GM21447 (cell line): ENCODE measurements around the gene SEPTIN10.

Source experiments
- ATAC-seq: cut with Tn5 transposase; IDR thresholded peaks from one replicate; pipeline ENCODE4 v1.9.1; 2021; ENCODE audit not compliant: unreplicated experiment

SEPTIN10 gene

DNA sequence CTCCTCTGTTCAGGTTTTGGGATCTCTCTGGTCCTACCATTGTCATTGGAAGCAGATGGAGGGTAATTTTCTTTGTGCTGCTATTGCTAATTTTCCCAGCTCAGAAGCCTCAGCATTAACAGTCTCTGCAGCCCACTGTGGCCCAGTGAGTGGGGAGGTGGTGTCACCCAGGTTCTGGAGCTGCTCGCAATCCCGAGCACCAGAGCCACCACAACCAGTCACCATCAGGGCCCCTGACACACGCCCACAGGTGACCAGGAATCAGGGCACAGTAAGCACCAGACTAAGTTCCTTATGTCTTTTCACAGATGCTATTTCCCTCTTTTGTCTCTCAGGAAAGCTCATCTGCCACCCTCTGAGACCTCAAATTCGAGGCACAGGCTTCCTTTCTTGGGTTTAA lies 87.9 kb downstream of the SEPTIN10 start:
- ATAC-seq, result no peak

DNA sequence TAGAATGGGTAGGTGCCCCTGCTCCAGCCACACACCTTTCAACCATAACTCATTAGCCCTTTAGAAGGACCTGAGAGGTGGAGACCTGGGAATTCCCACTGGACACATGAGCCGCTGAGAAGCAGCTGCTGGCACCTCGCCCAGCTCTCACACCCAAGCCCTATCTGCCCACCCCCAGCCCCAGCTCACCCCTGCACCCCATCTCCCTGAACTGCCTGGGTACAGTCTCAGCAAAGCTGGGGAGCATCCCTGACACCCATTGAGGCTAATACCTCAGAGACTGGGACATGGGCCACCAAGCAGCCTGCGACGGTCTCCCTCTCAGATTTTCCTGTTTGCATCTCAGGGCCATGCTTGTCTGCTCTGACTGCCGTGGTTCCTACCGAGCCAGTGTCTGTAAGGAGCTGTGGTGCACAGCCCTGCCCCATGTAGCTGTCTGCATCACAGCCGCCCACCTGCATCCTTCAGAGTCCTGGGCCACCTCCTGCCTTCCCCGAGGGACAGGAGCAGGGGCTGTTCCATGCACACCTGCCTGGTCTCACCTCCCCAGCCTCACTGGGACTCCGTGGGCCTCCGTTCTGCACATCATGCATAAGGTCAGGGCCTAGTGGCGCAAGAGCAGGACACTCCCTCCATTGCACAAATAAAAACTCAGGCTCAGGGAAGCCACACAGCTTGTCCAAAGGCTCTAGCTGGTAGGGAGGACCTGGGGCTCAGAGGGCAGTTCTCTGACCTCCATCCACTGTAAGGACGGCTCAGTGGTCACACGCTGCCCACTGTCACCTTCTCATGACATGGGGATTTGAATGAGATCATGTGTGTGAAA lies 90.0 kb downstream of the SEPTIN10 start:
- no peak for ATAC-seq

DNA sequence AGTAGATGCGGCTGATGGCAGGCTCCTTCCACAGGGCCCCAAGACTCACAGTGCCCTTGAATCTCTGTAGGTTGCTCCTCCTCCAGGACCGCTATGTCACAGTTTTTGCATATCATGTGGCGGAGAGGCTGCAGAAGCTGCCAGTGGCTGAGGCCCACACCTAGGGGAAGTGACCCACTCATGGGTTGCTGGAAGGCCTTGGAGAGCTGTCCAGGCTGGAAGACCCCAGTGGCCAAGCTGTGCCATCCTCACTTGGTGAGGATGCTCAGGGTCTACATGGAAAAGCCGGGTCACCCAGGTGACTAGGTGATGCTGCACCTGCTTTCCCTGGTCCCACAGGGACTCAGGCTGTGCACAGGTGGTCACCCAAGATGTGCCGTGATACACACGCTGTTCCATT lies 90.6 kb downstream of the SEPTIN10 start:
- ATAC-seq, result no peak

DNA sequence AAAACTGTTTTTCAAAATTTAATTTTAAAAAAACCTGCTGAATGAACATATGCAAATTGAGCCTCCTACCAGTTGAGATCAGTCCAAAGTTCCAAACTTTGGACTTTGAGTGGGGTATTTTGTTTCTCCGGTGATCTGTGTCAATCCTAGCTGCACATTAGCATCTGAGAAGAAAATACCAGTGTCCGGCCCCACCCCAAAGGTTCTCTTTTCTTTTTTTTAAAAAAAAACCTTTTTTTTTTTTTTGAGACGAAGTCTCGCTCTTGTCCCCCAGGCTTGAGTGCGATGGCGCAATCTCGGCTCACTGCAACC lies 91.7 kb downstream of the SEPTIN10 start:
- no peak for ATAC-seq

DNA sequence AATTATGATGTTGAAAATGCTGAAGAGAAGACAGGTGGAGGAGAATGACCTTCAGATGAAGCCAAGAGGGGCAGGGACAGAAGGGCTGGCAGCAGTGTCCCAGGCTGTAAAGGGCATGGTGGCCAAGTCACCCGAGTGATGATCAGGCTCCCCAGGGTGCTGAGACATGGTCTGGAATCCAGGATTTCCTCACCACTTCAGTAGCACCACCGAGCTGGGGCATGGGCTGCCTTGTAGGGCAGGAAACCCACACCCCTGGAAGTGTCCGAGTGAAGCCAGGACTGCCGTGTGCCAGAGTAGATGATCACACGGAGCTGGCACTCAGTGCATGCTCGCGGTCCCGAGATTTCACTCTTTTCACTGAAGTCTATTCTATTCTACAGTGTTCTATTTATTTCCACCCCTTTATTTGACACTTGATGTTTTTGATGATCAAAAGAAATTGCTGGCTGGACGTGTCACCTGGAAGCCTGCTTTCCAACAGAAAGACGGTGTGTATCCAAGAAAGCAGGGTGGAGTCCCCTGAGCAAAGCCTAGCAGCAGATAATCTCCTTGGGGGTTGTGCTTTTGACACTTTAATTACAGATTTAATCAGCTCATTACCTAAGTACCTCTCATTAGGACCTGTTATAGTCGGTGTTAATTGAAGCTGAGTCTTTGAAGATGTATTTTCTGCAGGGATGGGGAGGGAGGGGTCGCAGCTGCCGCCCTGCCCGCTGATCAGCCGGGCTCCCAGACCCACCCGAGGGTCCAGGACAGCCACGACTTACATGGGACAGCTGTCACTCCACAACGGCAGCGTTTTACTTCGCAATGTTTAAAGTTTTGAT lies 92.3 kb downstream of the SEPTIN10 start:
- ATAC-seq, result no peak

DNA sequence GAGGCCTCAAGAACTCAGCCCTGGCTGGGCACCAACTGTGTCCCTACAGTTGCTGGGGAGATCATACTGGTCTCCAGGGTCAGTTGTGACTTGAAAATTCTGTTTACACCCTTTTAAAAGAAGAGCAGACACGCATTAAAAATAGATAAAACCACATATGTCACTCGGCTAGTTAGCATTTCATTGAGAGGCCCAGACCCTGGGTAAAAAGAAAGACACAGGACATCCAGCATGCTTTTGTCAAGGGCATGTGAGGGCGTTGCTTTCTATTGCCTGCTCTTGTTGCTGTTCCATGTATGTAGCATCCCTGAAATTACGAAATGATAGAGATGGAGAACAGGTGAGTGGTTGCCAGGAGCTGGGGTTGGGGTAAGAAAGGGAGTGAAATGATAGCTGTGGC lies 94.3 kb downstream of the SEPTIN10 start:
- ATAC-seq, result no peak

DNA sequence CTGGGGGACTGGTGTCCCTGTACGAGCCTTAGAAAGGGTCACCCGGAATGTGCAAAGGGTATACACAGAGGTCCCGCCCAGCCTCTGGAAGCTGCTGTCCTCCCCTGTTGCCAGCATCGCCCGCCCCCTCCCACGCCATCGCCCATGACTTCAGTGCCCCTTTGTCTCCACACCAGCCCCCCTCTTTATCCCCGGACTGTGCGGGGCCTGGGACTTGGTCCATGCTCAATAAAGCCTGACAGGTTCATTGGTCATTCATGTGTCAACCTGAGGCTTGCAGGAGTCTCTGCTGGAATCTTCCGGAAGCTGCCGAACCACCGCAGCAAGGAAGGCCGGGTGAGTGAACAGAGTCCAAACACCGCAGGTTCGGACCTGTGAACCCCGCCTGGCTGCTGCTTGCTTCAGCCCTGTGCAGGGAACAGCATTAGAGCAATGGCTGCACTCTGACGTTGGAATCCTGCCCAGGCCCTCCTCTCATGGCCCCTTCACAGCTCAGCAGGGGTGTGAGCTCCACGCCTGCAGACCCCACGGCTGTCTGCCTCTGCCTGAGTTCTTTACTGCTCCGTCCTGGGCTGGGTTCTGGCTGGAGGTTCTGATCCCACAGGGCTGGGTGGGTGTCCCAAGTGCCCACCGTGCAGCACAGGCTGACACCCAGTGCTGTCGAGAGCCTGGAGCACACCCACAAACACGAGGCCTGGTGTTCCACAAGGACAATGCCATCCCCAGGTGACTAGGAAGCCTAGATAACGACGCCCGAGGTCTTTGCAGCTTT lies 96.5 kb downstream of the SEPTIN10 start:
- ATAC-seq, result no peak

DNA sequence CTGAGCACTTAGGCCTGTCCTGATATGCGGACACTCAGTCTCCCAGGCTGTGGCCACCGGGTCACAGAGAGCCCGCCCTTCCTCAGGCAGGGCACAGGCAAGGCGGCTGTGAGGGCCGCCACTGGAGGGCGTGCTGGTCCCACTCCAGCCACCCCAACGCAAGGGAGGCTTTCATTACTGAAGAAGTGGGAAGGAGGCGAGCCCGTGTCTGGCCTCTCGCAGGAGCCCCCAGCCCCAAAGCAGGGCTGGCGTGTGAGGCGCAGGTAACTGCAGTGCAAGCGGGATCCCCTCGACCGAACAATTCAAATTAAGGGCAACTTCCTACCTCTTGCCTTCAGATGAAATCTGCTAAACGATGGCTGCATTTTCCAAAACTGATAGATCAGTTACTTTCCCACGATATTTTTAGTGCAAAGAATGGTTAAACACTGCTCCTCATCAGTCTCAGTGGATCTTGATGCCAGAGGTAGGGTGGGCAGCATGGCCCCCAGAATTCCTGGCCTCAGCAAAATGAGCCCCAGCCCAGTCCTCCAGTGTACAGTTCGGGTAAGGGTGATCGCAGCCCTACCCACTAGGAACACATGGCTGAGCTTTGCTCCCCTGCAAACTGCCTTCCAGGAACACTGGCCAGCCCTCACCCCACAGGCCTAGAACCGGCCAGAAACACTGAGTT lies 97.2 kb downstream of the SEPTIN10 start:
- no peak for ATAC-seq

DNA sequence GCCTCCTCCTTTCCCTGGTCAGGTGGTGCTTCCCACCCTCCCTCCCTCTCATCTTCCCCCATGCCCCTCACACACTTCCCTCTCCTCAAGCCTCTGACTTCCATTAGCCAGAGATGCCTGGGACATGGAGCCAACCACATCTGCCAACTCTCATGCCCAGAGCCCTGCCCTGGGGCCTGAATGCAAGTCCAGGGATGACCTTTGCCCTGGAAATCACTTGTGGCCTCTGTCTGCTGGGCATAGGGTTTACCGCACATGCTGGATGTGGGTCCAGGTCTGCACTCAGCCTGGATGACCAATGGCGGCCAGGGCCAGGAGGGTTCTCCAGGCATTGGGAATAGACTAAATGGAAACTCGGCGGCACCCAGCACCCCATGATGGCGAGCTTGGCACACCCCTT lies 98.9 kb downstream of the SEPTIN10 start:
- ATAC-seq, result no peak

DNA sequence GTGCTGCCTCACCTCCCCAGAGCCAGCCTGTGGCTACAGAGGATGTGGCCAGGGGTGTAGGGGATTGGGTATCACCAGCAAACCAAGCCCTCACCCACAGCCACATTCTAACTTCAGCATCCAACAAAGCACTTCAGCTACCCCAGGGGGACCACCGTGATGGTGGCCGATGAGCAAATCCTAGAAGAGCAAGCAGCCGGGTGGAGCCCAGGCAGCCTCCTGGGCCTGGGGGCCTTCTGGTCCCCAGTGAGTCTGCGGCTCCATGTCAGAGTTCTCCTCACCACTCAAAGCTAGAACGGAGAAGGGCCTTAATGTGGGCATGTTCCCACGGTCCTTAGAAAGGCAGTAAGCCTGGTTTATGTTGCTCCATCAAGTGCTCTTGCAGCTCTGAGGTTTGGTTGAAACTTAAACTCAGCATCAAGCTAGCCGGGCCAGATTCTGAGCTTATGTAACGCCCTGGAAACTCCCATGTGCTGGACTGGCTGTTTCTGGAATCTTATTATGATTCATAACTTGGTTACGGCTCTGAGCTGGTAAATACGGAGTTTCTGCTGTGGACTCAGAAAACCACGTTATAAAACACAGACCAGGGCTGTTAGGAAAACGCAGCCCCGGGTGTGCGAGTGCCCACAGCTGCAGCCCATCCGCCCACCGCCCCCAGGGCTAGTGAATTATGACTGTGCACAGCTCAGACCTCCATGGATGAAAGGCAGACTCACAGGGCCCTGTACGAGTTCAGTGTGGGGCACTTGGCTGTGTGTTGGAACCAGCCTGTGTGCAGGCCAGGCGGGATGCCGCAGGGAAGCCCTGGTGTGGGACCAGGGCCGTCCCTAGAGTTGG lies 99.8 kb downstream of the SEPTIN10 start:
- peak; percentile 72 for ATAC-seq

DNA sequence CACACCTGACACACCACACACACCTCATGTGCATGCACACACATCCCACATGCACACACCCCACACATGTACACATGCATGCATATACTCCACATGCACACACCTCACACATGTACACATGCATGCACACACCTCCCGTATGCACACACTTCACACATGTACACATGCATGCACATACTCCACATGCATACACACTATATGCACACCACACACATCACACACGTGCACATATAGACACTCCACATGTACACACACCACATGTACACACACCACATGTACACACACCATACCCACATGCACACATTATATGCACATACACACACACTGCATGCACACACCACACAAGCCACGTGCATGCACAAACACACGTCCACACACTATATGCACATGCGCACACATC lies 100.5 kb downstream of the SEPTIN10 start:
- ATAC-seq, result no peak

DNA sequence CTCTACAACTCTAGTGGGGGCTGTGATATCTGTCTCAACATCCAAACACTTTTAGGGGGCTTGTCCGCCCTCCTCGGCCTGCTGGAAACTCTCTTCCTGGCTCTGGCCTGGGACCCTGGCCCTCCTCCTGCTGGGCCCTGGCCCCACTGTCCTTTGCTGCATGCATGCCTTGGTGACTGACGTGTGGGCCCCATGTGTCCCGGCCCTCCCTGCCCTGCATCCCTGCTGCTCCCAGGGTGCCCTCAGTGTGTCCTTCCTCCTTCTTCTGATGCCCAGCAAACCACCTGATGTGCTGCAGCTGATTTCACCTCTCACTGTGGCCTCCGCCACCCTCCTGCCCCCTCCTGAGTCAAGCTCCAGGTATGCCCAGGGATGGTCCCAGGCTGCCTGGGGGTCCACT lies 101.7 kb downstream of the SEPTIN10 start:
- no peak for ATAC-seq

DNA sequence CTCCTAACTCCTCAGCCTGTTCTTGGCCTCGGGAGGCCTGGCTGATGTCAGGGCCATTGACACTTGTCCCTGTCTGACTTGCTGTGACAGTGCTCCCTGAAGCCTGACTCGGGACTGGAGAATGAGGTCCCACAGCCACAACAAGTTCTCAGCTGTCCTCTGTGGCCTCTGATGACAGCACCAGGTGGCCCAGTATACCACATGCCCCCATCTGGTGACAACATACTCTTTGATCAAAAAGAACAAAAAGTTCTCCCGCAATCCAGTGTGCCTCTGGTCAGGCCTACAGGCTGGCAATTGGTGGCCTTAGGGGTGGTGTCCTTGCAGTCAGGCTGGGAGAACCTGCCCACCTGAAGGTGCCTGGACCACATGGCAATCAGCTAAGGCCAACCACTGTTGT lies 102.6 kb downstream of the SEPTIN10 start:
- ATAC-seq, result no peak

DNA sequence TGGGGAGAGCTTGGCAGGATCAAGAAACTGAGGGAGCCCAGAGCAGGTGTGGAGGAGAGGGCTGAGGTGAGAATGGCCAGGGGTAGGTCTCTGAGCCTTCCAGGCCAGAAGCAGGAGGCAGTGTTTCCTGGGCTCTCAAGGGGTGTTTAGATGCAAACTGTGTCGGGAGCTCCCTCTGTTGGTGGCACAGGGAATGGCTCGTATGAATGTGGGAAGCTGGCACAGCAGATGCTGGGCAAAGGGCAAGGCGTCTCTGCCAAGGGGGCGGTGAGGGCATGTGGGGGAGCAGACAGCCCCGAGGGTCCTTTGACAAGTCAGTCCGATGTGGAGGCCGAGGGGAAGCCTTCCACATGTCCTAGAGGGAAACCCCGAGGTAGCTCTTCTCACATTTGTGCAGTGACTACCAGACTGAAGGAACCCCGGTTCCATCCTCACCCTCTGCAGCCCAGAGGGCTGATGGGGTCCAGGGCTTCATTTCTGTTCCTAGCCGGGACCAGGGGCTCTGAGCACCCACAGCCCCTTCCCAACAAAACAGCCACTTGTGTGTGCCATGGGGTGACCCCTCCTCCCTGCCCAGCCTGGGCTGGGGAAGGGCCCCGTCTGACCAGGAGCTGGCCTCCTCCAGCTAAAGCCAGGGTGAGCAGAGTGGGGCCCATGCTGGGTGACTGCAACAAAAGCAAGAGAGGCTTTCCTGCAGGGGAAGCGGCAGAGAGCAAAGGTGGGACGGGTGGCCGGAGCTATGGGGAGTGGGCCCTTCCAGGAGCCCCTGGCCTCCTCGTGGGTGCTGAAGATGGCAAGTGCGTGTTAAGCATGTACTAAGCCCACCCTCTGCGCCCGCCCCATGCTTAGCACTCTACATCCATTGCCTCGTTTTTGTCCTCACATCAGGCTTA lies 103.4 kb downstream of the SEPTIN10 start:
- ATAC-seq, result no peak

DNA sequence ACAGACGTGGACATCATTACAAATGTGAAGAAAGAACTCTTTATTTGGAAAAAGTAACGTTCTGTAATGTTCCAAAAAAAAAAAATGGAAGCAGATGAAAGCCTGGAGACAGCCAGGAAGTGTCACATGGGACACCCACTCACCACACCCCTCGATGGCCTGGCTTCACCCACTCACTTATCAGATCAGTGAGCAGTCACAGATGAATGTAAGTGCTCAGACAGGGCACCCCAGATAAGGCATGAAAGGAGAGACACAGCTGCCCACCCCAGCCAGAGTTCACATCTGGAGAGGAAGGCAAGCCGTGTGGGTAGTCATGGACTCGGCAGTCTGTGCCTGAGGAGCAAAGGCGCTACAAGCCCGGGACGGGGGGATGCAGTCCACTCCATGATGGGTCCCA lies 105.2 kb downstream of the SEPTIN10 start:
- ATAC-seq, result no peak

DNA sequence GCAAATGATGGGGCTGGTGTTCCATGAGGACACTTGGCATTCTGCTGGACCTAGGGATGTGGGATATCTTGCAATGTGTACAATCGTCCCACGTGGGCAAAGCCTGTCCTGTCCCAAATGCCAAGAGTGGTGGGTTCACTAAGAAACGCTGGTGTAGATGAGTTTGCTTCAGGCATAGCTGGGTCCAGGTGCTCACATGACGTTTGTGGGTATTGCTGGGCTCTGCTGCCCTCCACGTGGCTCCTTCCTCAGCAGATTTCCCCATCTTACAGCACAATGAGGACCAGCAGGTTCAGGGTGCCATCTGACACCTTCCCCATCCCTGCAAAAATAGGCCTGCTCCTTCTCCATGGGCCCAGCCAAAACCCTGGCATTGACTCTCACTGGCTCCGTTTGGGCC lies 105.9 kb downstream of the SEPTIN10 start:
- no peak for ATAC-seq

DNA sequence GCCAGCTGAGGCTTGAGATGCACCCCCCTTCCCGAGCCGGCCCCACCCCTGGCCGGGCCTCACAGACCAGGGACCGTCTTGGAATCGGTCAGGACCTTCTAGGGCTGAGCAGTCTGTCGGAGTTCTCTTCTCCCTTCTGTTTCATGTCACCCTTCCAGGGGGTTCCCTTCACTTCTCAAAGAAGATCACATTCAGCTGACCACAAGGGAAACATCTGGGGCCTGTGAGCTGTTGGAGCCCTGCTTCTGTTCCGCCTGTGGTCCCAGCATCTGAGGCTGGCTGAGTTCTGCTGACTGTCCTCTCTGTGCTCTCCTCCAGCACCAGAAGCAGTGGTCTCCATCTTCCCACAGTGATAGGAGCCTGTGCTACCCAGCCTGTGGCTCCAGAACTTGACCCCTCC lies 106.5 kb downstream of the SEPTIN10 start:
- ATAC-seq, result no peak

DNA sequence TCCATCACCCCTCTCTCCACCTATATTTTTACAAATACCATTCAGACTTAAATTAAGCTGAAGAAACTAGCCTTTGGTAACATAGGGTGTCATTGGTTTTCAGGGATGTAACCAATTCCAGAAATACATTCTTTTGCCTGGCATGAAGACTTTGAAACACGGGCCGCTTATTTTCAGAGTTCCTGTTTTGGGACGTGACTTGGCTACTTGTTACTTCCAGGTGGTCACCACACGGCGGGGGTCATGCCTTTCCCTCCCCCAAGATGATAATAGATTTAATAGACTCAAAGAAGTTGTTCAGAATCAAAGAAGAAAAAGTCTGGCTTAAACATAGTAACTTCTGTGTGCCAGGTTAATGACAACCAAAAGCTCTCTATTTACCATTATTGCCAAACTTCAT lies 110.6 kb downstream of the SEPTIN10 start:
- no peak for ATAC-seq

DNA sequence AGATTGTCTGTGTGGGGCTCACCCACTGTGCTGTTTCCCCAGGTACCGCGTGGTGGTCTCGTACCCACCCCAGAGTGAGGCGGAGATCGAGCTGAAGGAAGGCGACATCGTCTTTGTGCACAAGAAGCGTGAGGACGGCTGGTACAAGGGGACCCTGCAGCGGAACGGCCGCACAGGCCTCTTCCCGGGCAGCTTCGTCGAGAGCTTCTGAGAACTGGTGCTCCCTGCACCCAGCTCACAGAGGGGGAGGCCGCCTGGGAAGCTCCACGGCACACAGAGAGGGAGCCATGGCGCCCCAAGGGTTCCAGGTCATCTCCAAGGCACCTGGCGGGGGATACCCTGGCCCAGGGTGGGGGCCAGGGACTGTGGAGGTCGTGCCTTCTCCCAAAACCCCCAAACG lies 112.3 kb downstream of the SEPTIN10 start:
- ATAC-seq, result no peak
